Fibroblast of the aortic adventitia (primary cell): ENCODE measurements around the gene KLHL21. TPM values are rescaled to one million over a fixed set of nuclear protein-coding genes. Genes with fewer than 3 reads are reported as not detected.
"Not testable (repeated sequence)": the region's sequence is repeated elsewhere in the genome, so short reads cannot be mapped to it uniquely, and the experiment has no call there.

Experiments
- DNase-seq: peaks from one replicate; pipeline ENCODE4 v3.0.0-alpha.2; 2010; ENCODE audit warnings: low read depth
- H3K4me3 ChIP-seq: 2 replicates; pipeline ENCODE4 v1.5.1; 2011; ENCODE audit warnings: low read depth, mild to moderate bottlenecking, control low read depth, low read length, moderate library complexity
- CTCF ChIP-seq: IDR thresholded peaks from 2 replicates; pipeline ENCODE4 v1.5.1; 2011; ENCODE audit warnings: mild to moderate bottlenecking, low read length, control low read depth, inconsistent platforms; ENCODE audit not compliant: insufficient read depth
- total RNA-seq: library from RNA; depleted of rRNA; stranded (reverse); fragments of >200 nt; gene quantifications from 2 replicates; pipeline ENCODE4 v1.2.3, GENCODE V29; 2012; ENCODE audit warnings: low replicate concordance

The KLHL21 gene
- total RNA-seq, 1 donor: 40.8 TPM

- no peak for TF ChIP-seq CTCF
- peak overlapping the region; percentile 63 for H3K4me3 ChIP-seq
- DNase-seq: peak; percentile 88
These were observed 707 bp upstream of the KLHL21 start for GRCh38 chr1:6603238-6603914.

GRCh38 chr1:6601923-6602668 lies 573 bp downstream of the KLHL21 start:
- no peak for TF ChIP-seq CTCF
- peak overlapping the region; percentile 99 for H3K4me3 ChIP-seq
- DNase-seq: peak; percentile 56

GRCh38 chr1:6601049-6601922 lies 1.4 kb downstream of the KLHL21 start:
- DNase-seq: peak; percentile 96
- H3K4me3 ChIP-seq: peak overlapping the region; percentile 99
- TF ChIP-seq CTCF: no peak

- peak; percentile 34 for DNase-seq
- H3K4me3 ChIP-seq: peak overlapping the region; percentile 99
- no peak for TF ChIP-seq CTCF
These were observed 2.1 kb downstream of the KLHL21 start for GRCh38 chr1:6600410-6601048.

GRCh38 chr1:6599991-6600390 lies 2.7 kb downstream of the KLHL21 start:
- peak overlapping the region; percentile 99 for H3K4me3 ChIP-seq
- not testable (repeated sequence) for DNase-seq

GRCh38 chr1:6599141-6599975 lies 3.3 kb downstream of the KLHL21 start:
- no peak for DNase-seq
- H3K4me3 ChIP-seq: peak overlapping the region; percentile 99
- no peak for TF ChIP-seq CTCF
